Keratinocyte (primary cell): ENCODE results near the gene FGFR3. TPM values are rescaled to one million over a fixed set of nuclear protein-coding genes. Genes with fewer than 3 reads are reported as not detected.

Source experiments
- DNase-seq: peaks from one replicate; pipeline ENCODE4 v3.0.0-alpha.2; 2011; ENCODE audit warnings: low read depth, missing footprints, low spot score
- FAIRE-seq: peaks from 2 replicates; lab custom pipeline; 2011; peaks lifted over from hg19 to GRCh38; lab: Jason Lieb, UNC
- H2AFZ ChIP-seq: 2 replicates; pipeline ENCODE4 v1.6.0; 2012; ENCODE audit warnings: low read length, control low read depth, inconsistent platforms; ENCODE audit not compliant: control insufficient read depth
- H3K27ac ChIP-seq: 2 replicates; pipeline ENCODE4 v1.5.1; 2011; ENCODE audit warnings: low read length; ENCODE audit not compliant: control insufficient read depth, insufficient read depth
- H3K27me3 ChIP-seq: 3 replicates; pipeline ENCODE4 v1.6.0; 2011; ENCODE audit warnings: low read length; ENCODE audit not compliant: control insufficient read depth, insufficient read depth; ENCODE audit errors: extremely low read depth
- H3K36me3 ChIP-seq, 2 experiments: 2 replicates in 1 of 2; 3 replicates in 1 of 2; pipeline ENCODE4 v1.5.1; 2011; ENCODE audit warnings: low read length in 2 of 2, mild to moderate bottlenecking in 1 of 2; ENCODE audit not compliant: control insufficient read depth in 2 of 2, insufficient read depth in 2 of 2; ENCODE audit errors: extremely low read depth in 1 of 2
- H3K4me1 ChIP-seq: 3 replicates; pipeline ENCODE4 v1.5.1; 2011; ENCODE audit warnings: low read length; ENCODE audit not compliant: control insufficient read depth, insufficient read depth; ENCODE audit errors: extremely low read depth
- H3K4me2 ChIP-seq: 3 replicates; pipeline ENCODE4 v1.6.0; 2011; ENCODE audit warnings: low read depth, low read length; ENCODE audit not compliant: control insufficient read depth, insufficient read depth; ENCODE audit errors: extremely low read depth
- H3K4me3 ChIP-seq, 3 experiments: fragments of 200-600 bp in 1 of 3; sonication (generic) in 1 of 3; 2 replicates in 2 of 3; 3 replicates in 1 of 3; pipeline ENCODE4 v1.5.1; 2011 to 2016; ENCODE audit warnings: low read length in 3 of 3, mild to moderate bottlenecking in 3 of 3, control low read depth in 2 of 3, inconsistent platforms in 1 of 3, low read depth in 1 of 3, mixed read lengths in 1 of 3, mixed run types in 1 of 3, moderate library complexity in 1 of 3; ENCODE audit not compliant: control insufficient read depth in 2 of 3, insufficient read depth in 2 of 3; ENCODE audit errors: extremely low read depth in 1 of 3
- H3K79me2 ChIP-seq: 2 replicates; pipeline ENCODE4 v1.6.0; 2012; ENCODE audit warnings: low read length; ENCODE audit not compliant: control insufficient read depth, insufficient read depth
- H3K9ac ChIP-seq: 3 replicates; pipeline ENCODE4 v1.6.0; 2011; ENCODE audit warnings: low read length; ENCODE audit not compliant: control insufficient read depth, insufficient read depth; ENCODE audit errors: extremely low read depth
- H3K9me1 ChIP-seq: 3 replicates; pipeline ENCODE4 v1.6.0; 2011; ENCODE audit warnings: low read length; ENCODE audit not compliant: control insufficient read depth, insufficient read depth; ENCODE audit errors: extremely low read depth
- H3K9me3 ChIP-seq: 2 replicates; pipeline ENCODE4 v1.5.1; 2012; ENCODE audit warnings: low read depth, low read length; ENCODE audit not compliant: control insufficient read depth
- H4K20me1 ChIP-seq: 3 replicates; pipeline ENCODE4 v1.6.0; 2011; ENCODE audit warnings: low read length; ENCODE audit not compliant: control insufficient read depth, insufficient read depth; ENCODE audit errors: extremely low read depth
- CTCF ChIP-seq, 3 experiments: IDR thresholded peaks in 1 of 3; conservative IDR thresholded peaks in 1 of 3; optimal IDR thresholded peaks in 1 of 3; 2 replicates in 2 of 3; 3 replicates in 1 of 3; pipeline versions ENCODE3 to v1.5.1; 2011; ENCODE audit warnings: low read length in 3 of 3, mild to moderate bottlenecking in 3 of 3, moderate library complexity in 2 of 3, control low read depth in 1 of 3, inconsistent platforms in 1 of 3; ENCODE audit not compliant: insufficient read depth in 2 of 3; ENCODE audit errors: extremely low read depth in 1 of 3
- EZH2 ChIP-seq: IDR thresholded peaks from one replicate; pipeline ENCODE4 v1.6.1; 2012; ENCODE audit warnings: inconsistent platforms, mild to moderate bottlenecking, low read length, moderate library complexity
- dilution Hi-C: fragments of 300-500 bp; cut with MboI; formaldehyde crosslinking; loops from one replicate; pipeline ENCODE4 v1.7.0; 2020; ENCODE audit warnings: low sequenced_read_pairs; ENCODE audit not compliant: extremely low pct_ligation_motif_present
- polyA plus RNA-seq, 5 experiments: library from polyadenylated mRNA; depleted of rRNA in 3 of 5; stranded (reverse) in 3 of 5; stranded (forward) in 1 of 5; unstranded in 1 of 5; fragments of >200 nt; gene quantifications; 1 replicate in 1 of 5; 2 replicates in 3 of 5; 3 replicates in 1 of 5; pipeline versions ENCODE4 v1.2.1 to v1.2.3, GENCODE V29; 2011 to 2012; ENCODE audit warnings: missing spikeins in 2 of 5, low read depth in 1 of 5, low replicate concordance in 1 of 5

The FGFR3 gene
- polyA plus RNA-seq, 1 donor (not counting 4 experiments of a cell fraction or from before 2014, with no cell fraction given), result 45.2 TPM

GRCh38 chr4:1856943-1857699 lies 64.0 kb downstream of the FGFR3 start:
- Histone ChIP-seq H3K9me3 (no peaks in the 10 kb centered on the region), H3K4me1 (peaks cover 30% of the 10 kb centered on the region), H4K20me1 (peaks cover 6% of the 10 kb centered on the region), H3K27me3 (peaks cover 2% of the 10 kb centered on the region), H3K9ac (peak overlapping the region; percentile 94), H3K4me2 (peak overlapping the region; percentile 91), H3K27ac (peak overlapping the region; percentile 61), H3K4me3 (peak overlapping the region; percentile 82 to 91 (median 85)), H3K36me3 (peaks cover 0 to 4% of the 10 kb centered on the region in 2 experiments), H2AFZ (peak overlapping the region; percentile 86), H3K9me1 (peaks cover 9% of the 10 kb centered on the region), H3K79me2 (peaks cover 54% of the 10 kb centered on the region)
- dilution Hi-C loops, result no loop called here
- no peak for FAIRE-seq
- DNase-seq, result no peak
- no peak for TF ChIP-seq CTCF (optimal IDR thresholded peaks at IDR 0.05 in 1 of 3, IDR thresholded peaks at IDR 0.05 in 1 of 3, conservative IDR thresholded peaks at IDR 0.05 in 1 of 3; ENCODE audit: extremely low read depth in 1 of 3, insufficient read depth in 2 of 3, low read length in 3 of 3)
- TF ChIP-seq EZH2, result no peak

- dilution Hi-C loops, result no loop called here
- Histone ChIP-seq H3K4me1 (peaks cover 22% of the 10 kb centered on the region), H4K20me1 (peaks cover 5% of the 10 kb centered on the region), H3K27ac (no peak overlapping the region), H3K9ac (no peak overlapping the region), H3K9me3 (no peaks in the 10 kb centered on the region), H2AFZ (no peak overlapping the region), H3K36me3 (peaks cover 0 to 4% of the 10 kb centered on the region in 2 experiments), H3K79me2 (peaks cover 46% of the 10 kb centered on the region), H3K4me3 (no peak overlapping the region), H3K27me3 (peaks cover 5% of the 10 kb centered on the region), H3K4me2 (no peak overlapping the region), H3K9me1 (peaks cover 7% of the 10 kb centered on the region)
- TF ChIP-seq EZH2 (no peak), CTCF (optimal IDR thresholded peaks at IDR 0.05 in 1 of 3, IDR thresholded peaks at IDR 0.05 in 1 of 3, conservative IDR thresholded peaks at IDR 0.05 in 1 of 3; ENCODE audit: extremely low read depth in 1 of 3, insufficient read depth in 2 of 3, low read length in 3 of 3) (no peak)
- FAIRE-seq (no peak), DNase-seq (no peak)
Measured at GRCh38 chr4:1857931-1858330, 64.8 kb downstream of the FGFR3 start.

Other genes starting within 250 kb of the FGFR3 start
- 0.50 to 0.99 TPM (median 0.75 TPM) in 3 replicates for gene FAM53A, start 109.0 kb upstream of the FGFR3 start, polyA plus RNA-seq
- gene SLBP, start 81.0 kb upstream of the FGFR3 start, polyA plus RNA-seq, result 52.1 to 90.6 TPM (median 77.1 TPM) in 3 replicates
- 11.7 to 30.0 TPM (median 15.3 TPM) in 3 replicates for gene TMEM129, start 72.0 kb upstream of the FGFR3 start, polyA plus RNA-seq
- gene TACC3, start 71.8 kb upstream of the FGFR3 start, polyA plus RNA-seq, result 4.3 to 31.4 TPM (median 19.1 TPM) in 3 replicates
- gene LETM1, start 62.9 kb downstream of the FGFR3 start, polyA plus RNA-seq, result 23.4 to 37.7 TPM (median 25.6 TPM) in 3 replicates
- gene NSD2, start 78.1 kb downstream of the FGFR3 start, polyA plus RNA-seq, result 4.2 to 25.9 TPM (median 22.6 TPM) in 3 replicates
- gene NELFA, start 215.7 kb downstream of the FGFR3 start, polyA plus RNA-seq, result 8.0 to 12.6 TPM (median 9.9 TPM) in 3 replicates